ENCODE results near the gene MSANTD2.

The MSANTD2 gene

DNA sequence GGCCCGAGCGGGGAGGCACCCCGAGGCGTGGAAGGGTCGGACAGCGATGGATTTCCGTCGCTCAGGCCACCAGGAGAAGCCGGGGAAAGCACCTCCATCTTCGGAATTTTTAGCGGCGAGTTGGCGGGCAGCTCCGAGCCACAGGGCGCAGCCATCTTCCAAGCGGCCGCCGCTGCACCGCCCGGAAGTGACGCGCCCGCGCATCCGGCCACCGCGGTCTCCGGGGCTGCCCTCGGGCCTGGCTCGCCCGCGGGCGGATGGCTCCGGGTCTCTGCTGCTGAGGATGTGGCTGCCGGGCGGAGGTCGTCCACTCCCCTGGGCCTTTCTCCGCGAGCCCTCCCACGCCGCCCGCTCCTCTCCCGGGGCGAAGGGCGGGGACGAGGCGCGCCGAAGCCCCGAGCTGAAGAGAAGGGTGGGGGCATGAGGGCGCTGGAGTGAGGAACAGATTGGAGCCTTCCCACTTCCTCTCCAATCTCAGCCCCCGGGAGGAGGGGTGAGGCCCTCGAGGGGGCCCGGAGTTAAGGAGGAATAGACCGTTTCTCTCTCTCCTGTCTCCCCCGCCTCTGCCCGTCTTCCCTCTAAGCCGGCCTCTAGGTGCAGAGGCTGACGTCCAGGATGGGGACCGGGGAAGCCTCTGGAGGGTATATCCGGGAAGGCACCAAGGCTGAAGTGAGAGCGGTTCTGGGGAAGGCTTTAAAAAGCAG lies at the start of gene MSANTD2:
TSS of gene MSANTD2 (minus strand) at position 181 of the 704 bp plus-strand sequence. CDS start at position 155, 26 bp downstream.
- DNase-seq, result peak; percentile 61

DNA sequence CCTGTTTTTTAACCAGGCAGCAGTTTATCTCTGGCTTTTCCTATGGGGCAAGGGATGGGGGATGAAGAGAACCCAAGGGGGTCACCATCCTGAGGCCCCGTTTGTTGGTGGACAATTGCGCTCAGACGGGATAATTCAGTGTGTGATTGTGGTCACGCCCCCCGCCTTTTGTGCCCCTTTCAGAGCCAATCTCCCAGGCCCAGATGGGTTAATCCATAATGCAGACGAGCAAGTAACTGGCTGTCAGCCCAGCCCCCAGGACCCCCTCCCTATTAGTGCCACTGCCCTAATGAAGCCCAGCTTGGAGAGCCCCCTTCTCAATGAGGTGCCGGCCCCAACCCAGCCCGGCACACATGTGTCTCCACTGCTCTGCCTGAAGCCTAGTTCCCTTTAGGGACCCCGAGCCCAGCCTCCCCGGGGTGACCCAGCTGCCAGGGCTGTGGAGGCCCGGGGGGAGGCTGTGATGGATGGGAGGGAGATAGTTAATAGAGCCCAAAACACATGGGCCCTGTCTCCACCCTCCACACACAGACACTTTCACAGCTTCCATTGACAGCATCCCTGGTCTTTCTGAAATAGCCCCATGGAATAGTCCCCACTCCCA lies 46.0 kb upstream of the MSANTD2 start:
- DNase-seq, result no peak

DNA sequence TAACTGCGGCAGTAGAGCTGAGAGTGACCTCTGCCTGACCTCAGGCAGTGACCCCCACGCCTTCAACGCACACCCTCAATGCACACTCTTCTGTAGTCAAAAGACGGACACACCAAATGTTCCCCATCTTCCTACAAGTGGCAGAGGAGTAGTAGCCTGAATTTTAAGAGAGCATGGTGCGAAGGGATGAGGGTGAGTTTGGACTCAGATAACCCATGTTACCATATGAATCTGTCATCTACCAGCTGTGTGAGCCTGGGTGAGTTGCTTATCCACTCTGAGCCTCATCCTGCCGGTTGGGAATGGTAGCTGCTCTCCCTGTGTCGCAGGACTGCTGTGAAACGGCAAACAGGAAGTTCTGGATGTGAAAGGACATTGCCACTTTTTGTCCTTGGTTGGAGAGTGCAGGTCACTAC lies 44.5 kb upstream of the MSANTD2 start:
- no peak for DNase-seq

DNA sequence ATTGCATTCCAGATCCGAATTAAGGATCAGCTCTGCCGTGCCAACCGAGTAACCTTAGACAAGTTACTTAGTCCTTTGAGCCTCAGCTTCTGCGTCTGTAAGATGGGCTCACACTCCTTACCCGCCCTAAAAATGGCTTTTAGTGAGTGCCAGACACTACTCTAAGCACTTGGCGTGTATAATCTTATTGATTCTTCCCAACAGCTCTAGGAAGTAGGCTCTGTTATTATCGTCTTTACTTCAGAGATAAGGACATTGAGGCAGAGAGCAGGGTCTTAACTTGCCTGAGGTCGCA lies 43.4 kb upstream of the MSANTD2 start:
- no peak for DNase-seq

DNA sequence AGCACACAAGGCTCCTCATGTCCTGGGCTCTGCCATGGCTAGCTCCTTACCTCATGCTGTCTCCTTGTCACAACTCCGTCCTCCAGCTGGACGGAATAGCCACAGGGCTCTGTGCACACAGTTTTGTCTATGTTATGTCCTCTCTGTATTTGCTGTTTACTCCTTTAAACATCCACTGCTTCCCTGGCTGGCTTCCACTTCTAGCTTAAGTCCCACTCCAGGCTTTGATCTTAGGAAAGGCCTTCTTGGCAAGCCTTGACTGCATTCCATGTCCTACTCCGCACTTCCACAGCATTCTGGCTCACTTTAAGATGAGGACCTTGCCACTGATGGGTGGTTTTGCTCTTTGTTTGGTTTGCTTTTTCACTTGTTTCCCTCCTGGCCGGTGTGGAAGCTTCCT lies 42.1 kb upstream of the MSANTD2 start:
- no peak for DNase-seq

DNA sequence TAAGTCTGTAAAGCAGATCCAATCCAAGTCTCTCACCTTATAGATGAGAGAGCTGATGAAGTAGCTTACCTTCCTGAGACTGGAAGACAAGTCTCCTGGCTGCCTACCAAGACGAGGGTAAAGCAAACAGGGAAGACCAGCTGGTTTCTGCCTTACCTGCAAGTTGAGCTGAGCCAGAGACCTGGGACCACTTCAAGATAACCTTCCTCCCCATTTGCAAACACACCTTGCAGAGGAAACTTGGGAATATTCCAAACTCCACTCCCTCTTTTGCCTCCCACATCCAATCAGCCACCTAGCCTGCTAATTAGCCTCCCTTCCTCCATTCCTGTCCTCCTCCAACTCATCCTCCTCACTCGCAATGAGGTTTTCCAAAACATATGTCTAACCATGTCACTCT lies 41.6 kb upstream of the MSANTD2 start:
- DNase-seq, result no peak

DNA sequence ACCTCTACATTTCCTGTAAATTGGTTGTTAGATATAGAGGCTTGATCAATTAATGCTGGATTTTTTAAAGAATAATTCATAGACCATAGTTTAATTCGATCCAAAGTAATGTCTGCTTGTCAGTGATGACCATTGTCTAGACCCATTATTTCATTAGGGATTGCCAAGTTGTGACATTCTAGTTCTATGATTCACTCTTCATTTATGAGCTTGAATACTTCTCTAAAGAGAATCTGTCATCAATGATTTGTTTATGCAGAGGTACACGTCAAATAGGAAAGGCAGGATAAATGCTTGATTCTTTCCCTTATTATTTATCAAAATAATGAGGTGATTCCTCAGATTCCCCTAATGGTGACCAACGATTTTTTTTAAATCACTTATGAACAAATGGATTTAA lies 41.0 kb upstream of the MSANTD2 start:
- no peak for DNase-seq

DNA sequence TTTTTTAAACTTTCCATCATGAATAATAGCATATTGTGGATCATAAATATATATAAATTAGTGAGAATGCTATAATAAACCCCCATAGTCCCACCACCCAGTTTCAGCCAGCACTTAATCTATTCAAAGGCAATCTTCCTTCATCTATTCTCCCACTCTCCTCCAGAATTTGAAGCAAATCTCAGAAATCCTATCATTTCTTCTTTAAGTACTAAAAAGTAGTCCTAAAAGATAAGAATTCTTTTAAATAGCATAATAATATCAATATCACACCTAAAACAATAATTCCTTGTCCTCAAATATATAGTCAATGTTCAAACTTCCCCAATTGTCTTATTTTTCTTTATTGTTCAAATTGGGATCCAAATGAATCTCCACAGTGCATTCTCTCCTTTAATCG lies 40.5 kb upstream of the MSANTD2 start:
- DNase-seq, result no peak

DNA sequence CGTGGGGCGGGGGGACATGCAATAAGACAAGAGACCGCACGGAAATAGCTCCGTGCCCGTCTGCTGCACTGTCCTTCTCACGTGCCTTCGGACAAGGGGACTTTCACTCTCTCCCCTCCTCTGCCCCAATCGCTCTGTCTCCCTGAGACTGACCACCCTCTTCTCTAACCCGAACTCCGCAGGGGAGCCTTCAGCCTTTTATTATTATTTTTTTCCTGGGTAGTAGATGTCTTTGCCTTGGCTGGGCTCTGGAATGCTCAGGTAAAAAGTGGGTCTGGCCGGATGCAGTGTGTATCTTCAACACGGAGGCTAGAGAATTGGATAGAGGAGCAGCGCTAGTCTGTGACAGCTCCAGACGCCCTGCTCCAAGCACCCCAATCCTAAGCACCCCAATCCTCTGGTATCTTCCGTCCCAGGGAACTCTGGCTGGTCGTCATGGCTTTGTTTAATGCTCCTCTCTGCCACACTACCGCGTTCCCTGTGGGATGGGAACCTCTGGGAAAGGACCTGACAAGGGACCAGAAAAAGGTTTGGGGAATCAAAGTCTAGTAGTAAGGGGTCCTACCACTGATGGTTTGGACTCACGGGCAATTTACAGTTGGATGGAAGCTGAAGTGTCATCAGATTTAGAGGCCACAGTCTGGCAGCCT lies 39.9 kb upstream of the MSANTD2 start:
- no peak for DNase-seq

DNA sequence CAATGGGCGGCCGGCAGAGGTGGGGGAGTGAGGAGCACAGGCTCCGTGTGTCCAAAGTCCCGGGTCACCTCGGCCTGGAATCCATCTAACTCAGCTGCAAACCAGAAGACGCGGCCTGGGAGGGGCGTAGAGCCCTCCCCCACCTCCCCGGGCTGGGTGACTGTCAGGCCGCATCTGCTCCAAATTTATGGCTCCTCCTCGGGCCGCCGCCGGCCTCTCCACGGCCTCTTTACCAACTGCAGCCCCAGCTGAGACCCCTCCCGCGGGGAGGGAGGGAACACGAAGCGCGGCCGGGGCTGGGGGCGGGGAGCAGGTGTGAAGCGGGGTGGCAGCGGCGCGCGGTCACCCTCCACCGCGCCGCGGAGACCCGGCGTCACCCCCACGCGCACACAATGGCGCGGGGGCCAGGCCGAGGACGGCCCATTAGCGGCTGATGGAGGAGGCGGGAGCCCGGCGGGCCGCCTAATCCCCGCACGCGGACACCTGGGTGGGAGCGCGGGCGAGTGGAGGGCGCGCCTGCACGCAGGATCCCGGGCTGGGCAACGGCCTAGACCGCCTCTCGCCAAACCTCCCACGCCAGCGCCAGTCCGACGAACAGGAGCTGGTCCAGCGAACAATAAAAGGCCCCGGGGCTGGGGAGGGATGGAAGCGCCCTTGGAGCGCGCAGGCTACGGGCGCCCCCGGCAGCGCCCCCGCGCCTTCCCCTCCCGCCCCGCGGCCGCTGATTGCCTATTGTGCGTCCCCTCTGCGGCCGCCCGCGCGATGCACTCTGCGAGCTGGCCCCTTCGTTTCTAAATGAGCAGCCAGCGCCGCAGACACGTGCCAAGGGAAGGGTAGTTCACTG lies 39.1 kb upstream of the MSANTD2 start:
- DNase-seq, result no peak

DNA sequence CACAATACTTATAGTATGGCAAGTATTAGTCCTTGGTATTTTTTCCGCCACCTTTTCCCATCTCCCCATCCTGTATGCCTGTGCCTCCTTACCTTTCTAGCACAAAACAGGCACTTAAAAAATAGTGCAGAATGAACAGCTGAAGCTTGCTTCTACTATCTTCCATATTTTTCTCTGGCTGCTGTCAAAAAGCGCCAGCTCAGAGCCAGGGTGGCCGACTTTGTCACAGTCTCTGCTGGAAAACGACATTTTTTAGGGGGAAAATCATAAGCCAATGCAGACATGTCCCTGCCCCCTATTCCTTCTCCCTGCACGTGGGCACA lies 38.6 kb upstream of the MSANTD2 start:
- no peak for DNase-seq

DNA sequence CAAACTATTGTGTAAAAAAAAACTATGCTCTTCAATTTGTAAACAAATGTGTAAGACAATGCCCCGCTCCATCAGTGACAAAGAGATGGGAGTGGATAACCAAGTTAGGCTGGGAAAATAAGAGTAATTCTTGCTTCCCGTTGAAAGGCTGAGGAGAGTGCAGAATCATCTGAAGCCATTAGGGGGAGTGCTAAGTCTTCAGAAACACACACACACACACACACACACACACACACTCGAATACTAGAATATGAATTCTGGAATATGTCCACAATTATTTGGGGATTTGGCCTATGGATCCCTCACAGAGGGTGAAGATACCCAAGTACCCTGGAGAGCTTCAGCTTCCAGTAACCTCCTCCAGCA lies 37.3 kb upstream of the MSANTD2 start:
- DNase-seq, result no peak

DNA sequence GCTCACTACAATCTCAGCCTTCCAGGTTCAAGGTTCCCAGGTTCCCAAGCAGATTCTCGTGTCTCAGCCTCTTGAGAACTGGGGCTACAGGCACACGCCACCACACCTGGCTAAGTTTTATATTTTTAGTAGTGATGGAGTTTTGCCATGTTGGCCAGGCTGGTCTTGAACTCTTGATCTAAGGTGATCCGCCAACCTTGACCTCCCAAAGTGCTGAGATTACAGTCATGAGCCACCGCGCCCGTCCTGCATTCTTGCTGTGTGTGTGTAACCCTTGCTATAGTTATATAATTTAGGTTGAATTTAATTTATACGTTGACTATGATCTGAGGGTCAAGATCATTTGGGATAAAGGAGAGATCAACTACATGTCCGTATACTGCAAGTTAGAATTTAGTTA lies 35.7 kb upstream of the MSANTD2 start:
- DNase-seq, result no peak

DNA sequence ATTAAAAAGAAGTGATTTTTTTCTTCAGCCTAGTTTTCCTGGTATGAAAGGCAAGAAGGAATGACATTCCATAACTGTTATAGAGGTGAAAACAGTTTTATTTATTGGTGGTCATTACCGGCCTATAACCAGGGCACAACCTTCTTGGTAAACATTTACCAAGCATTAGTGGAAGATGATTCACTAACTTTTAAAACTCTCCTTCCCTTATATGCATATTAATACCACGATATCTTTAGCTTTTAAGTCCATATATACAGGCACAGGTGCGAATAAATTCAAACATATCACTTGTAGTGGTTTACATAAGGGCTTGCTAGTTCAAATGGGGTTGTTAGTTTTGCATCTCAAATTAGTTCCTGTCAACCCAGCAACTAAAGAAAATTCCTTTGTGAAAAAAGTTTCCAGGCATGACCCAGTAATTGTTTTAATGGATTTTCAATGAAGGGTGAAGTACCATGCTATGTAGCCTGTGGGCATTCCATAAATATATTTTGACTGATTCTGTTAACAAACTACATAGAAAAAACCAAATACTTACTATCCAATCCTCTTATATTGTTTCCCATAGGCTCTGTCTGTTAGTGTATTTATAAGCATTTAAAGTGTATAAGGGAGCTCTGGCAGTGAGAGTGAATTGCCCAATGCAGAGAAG lies 34.4 kb upstream of the MSANTD2 start:
- no peak for DNase-seq

DNA sequence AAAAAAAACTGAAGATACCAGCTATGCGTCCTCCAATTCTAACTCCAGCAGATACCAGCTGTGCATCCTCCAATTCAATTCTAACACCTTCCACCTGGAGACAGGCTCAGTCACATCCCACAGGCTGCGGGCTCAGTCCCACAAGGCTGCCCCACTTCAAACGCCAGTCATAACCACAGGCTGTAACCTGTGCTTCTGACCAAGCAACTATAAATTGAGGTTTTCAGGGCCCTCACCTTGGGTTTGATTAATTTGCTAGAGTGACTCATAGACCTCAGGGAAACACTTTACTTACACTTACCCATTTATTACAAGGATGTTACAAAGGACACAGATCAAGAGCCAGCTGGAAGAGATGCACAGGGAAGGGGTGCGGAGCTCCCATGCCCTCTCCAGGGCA lies 32.4 kb upstream of the MSANTD2 start:
- DNase-seq, result no peak

DNA sequence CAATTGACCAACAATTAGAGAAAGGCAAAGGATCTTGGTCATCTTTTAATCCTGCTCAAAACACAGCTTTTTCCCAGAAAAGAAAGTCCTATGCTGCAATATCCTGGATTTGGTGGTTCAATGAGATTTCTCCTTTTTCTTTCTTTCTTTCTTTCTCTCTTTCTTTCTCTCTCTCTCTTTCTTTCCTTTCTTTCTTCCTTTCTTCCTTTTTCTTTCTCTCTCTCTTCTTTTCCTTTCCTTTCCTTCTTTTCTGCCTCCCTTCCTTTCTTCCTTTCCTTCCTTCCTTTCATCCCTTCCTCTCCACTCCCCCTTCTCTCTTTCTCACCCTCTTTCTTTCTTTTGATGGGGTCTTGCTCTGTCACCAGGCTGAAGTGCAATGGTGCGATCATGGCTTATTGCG lies 31.7 kb upstream of the MSANTD2 start:
- no peak for DNase-seq

DNA sequence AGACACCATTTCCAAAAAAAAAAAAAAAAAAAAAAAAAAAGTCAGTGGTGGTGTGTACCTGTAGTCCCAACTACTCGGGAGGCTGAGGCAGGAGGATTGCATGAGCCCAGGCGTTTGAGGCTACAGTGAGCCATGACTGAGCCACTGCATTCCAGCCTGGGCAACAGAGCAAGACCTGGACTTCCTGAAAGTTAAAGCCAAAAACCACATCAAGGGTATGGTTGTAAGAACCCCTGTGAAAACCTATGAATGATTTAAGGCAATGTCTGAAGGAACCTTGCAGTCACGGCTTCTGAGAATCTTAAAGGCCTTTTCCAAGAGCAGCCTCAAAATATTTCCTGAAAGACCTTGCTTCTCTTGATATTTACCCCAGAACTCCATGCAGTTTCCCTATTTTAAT lies 30.5 kb upstream of the MSANTD2 start:
- DNase-seq, result no peak

DNA sequence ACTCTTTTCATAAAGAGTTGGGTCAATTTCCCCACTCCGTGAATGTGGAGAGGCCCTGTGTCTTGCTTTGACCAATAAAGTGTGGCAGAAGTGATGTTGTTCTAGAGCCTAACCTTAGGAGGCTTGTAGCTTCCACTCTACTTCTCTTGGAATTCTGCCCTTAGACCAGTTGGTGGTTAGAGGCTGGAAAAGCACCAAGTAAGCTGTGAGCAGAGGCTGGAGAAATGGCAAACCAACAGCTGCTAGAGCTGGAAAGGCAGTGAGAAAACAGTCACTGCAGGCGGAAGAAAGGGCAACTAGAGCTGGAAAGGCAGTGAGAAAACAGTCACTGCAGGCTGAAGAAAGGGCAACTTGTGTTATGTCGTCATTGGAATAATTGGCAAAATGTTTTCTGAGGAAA lies 29.8 kb upstream of the MSANTD2 start:
- no peak for DNase-seq

DNA sequence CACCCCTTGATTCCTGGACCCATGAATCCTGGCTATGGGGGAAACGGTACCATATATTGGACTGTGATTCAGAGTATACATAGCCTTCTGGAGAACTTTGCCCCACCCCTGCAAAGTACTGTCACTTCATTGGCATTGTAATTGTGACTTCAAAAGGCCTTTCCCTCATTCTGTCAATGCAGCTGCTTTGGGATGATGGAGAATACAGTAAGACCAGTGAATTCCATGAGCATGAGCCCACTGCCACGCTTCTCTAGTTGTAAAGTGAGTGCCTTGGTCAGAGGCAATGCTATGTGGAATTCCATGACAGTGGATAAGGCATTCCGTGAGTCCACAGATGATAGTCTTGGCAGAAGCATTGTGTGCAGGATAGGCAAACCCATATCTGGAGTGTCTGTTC lies 25.7 kb upstream of the MSANTD2 start:
- no peak for DNase-seq

DNA sequence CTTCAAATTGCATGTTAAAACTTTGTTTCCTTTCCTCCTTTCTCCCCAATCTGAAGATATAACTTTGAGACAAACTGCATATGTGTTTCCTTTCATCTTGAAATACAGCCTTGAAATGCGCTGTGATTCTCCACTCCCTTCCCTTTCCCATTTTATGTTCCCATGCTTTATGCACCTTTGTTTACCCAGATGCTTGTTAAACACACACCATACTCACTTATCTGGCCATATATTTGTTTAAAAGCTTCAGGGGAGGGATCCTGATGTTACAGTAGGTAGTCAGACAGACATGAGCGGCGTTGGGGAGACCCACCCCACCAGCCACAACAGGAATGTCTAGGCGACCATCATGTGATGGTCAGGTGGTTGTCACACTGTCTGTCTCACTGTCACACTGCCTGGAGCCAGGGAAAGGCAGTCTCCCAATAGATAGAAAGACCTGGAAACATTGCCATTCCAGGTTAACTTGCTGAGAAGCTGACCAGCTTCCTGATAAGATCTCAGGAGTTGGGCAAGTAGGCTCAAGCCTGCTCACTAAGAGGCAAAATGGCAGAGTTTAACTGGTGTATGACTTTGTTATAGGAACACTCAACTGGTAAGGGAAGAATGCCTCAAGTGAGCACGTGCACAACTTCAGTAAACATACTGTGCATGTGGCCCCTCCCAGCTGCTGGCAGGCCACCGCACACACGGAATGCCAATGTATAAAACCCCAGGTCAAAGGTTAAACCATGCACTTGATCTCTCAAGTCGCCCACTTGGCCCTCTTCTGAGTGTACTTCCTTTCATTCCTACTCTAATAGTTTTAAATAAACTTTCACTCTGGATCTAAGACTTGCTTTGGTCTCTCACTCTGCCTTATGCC lies 23.5 kb upstream of the MSANTD2 start:
- no peak for DNase-seq

DNA sequence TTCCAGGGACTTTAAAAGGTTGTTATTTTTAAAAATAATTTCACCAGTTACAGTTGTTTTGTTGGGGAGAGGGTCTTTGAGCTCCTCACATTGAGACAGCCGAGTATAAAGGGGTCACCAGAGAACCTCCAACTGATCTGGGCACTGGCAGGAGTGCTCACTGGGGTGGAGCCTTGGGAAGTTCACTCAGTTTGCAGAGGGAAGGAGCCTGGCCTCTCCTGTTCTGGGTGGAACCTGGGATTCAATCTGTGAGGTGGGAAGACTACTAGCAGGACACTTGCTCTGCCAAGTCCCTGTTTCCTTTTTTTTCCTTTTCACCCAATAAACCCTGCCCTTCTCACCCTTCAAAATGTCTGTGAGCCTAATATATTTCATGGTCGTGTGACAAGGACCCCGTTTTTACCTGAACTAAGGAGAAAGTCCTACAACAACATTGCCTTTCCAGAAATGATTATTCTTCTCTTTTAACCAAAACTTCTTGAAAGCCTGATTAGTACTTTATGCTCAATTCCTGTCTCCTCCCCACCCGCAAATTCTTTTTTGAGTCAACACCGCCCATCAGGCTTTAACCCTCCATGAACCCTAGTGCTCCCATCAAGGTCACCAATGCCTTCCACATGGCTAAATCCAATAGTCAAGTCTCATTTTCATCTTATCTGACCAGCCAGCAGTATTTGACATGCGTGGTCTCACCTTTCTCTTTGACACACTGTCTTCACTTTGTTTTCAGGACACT lies 22.0 kb upstream of the MSANTD2 start:
- no peak for DNase-seq

DNA sequence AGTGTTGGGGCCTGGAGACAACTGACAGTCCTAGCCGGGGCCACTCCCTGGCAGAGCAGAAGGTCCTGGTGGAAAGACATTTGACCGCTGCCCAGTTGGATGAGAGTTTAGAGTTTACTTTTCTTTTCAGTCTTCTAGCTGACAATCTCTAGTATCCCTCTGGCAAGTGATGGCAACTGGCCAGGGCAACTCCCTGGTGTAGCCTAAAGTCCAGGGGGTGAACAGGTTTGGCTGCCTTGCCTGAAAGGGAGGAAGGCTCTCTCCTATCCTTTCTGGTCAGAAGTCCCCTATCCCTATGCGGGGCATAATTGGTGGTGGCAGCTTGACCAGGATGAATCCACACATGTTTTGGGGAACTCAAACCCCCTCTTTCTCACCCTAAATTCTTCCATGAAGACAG lies 16.8 kb upstream of the MSANTD2 start:
- no peak for DNase-seq
